ENCODE measurements around the gene PHLPP2.

PHLPP2 gene

DNA sequence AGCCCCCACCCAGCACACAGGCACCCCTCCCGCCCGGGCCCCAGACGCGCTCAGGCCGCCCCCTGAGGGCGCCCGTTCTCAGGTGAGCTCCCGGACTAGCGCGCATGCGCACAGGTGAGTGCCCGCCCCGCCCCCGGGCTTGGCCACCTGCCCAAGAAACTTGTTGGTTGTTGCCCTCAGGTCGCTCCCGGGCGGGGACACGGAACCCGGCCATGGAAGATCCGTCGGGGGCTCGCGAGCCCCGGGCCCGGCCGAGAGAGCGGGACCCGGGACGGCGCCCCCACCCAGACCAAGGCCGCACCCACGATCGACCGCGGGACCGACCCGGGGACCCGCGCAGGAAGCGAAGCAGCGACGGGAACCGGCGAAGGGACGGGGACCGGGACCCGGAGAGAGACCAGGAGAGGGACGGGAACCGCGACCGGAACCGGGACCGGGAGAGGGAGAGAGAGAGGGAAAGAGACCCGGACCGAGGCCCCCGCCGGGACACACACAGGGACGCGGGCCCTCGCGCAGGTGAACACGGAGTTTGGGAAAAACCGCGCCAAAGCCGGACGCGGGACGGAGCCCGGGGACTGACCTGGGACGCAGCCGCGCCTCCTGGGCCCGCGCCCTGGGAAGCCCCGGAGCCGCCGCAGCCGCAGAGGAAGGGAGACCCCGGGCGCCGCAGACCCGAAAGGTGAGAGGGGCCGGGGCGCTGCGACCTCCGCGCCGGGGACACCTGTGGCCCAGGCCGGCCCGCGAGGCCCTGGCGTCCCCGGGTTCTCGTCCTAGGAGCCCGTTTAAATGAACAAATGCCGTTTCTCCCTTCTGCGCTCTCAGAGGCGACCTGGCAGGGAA lies 98.3 kb downstream of the PHLPP2 start, which contains the start of gene MARVELD3:
TSS of gene MARVELD3 (plus strand) at position 167 of the 840 bp plus-strand sequence. CDS start at position 213, 46 bp downstream.
- Histone ChIP-seq H3K4me3 (ENCODE audit: low read depth, low read length) (peak within 1 kb of the TSS; percentile 89), H3K4me2 (ENCODE audit: low read length) (peak within 1 kb of the TSS; percentile 76), H3K79me1 (ENCODE audit: low read length) (peaks cover 9% of the 10 kb centered on the region), H4K12ac (ENCODE audit: low read depth, low read length) (peak within 1 kb of the TSS; percentile 27), H3K23ac (ENCODE audit: low read length) (no peak within 1 kb of the TSS), H3K36me3 (ENCODE audit: control insufficient read depth in 1 of 2, insufficient read depth in 2 of 2, low read length in 2 of 2) (peaks cover 0 to 1% of the 10 kb centered on the region in 2 experiments), H3K27ac (ENCODE audit: low read depth, low read length) (peak within 1 kb of the TSS; percentile 48), H2BK12ac (ENCODE audit: low read length) (no peak within 1 kb of the TSS), H3K4me1 (ENCODE audit: control insufficient read depth in 1 of 2, insufficient read depth in 2 of 2, low read length in 2 of 2) (peaks cover 11 to 12% of the 10 kb centered on the region in 2 experiments), H4K8ac (ENCODE audit: low read depth, low read length) (peak within 1 kb of the TSS; percentile 73), H3K18ac (ENCODE audit: low read length) (peak within 1 kb of the TSS; percentile 14), H2AFZ (ENCODE audit: insufficient read depth, low read length, poor library complexity) (peak within 1 kb of the TSS; percentile 81), H2BK120ac (ENCODE audit: insufficient read depth, low read length, poor library complexity) (peak within 1 kb of the TSS; percentile 61), H2BK5ac (ENCODE audit: low read depth, low read length, poor library complexity) (peak within 1 kb of the TSS; percentile 38), H3K14ac (ENCODE audit: low read length) (peak within 1 kb of the TSS; percentile 18), H3K4ac (ENCODE audit: low read depth, low read length) (peak within 1 kb of the TSS; percentile 52), H2AK5ac (ENCODE audit: low read length) (no peak within 1 kb of the TSS), H3K79me2 (ENCODE audit: control insufficient read depth, insufficient read depth, low read length, poor library complexity) (peaks cover 5% of the 10 kb centered on the region), H3K27me3 (ENCODE audit: insufficient read depth, low read length) (no peaks in the 10 kb centered on the region), H3K9me3 (ENCODE audit: insufficient read depth, low read depth, low read length) (no peaks in the 10 kb centered on the region), H4K91ac (ENCODE audit: low read depth, low read length) (peak within 1 kb of the TSS; percentile 50), H3K9ac (ENCODE audit: low read length) (peak within 1 kb of the TSS; percentile 79)
- WGBS (ENCODE audit: extremely low coverage, insufficient coverage, insufficient read length): no CpG with 5 or more reads among the region's 98 CpGs
- peak; percentile 76 to 86 for DNase-seq

GRCh38 chr16:71625113-71625850 lies 99.2 kb downstream of the PHLPP2 start:
- 97% methylated on average over 4 of the region's 7 CpGs for whole genome bisulfite sequencing (ENCODE audit: extremely low coverage, insufficient coverage, insufficient read length)
- H3K9ac ChIP-seq (ENCODE audit: low read length): peak overlapping the region; percentile 48

GRCh38 chr16:71623597-71623996 lies 100.9 kb downstream of the PHLPP2 start:
- H4K8ac ChIP-seq (ENCODE audit: low read depth, low read length): no peak overlapping the region
- DNase-seq: no peak
- no peak overlapping the region for H2BK12ac ChIP-seq (ENCODE audit: low read length)
- H3K4me1 ChIP-seq (ENCODE audit: control insufficient read depth in 1 of 2, insufficient read depth in 2 of 2, low read length in 2 of 2): peaks cover under 1 to 1% of the 10 kb centered on the region in 2 experiments
- no peak overlapping the region for H3K14ac ChIP-seq (ENCODE audit: low read length)
- no peak overlapping the region for H3K23ac ChIP-seq (ENCODE audit: low read length)
- no peak overlapping the region for H2AFZ ChIP-seq (ENCODE audit: insufficient read depth, low read length, poor library complexity)
- no peak overlapping the region for H3K9ac ChIP-seq (ENCODE audit: low read length)
- H2AK5ac ChIP-seq (ENCODE audit: low read length): no peak overlapping the region
- no peak overlapping the region for H4K91ac ChIP-seq (ENCODE audit: low read depth, low read length)
- no peaks in the 10 kb centered on the region for H3K36me3 ChIP-seq (ENCODE audit: control insufficient read depth in 1 of 2, insufficient read depth in 2 of 2, low read length in 2 of 2)
- peaks cover 5% of the 10 kb centered on the region for H3K79me2 ChIP-seq (ENCODE audit: control insufficient read depth, insufficient read depth, low read length, poor library complexity)
- H4K12ac ChIP-seq (ENCODE audit: low read depth, low read length): no peak overlapping the region
- no peak overlapping the region for H3K4me2 ChIP-seq (ENCODE audit: low read length)
- H3K18ac ChIP-seq (ENCODE audit: low read length): no peak overlapping the region
- H3K4ac ChIP-seq (ENCODE audit: low read depth, low read length): no peak overlapping the region
- no peak overlapping the region for H3K4me3 ChIP-seq (ENCODE audit: low read depth, low read length)
- no CpG with 5 or more reads among the region's 3 CpGs for WGBS (ENCODE audit: extremely low coverage, insufficient coverage, insufficient read length)
- no peaks in the 10 kb centered on the region for H3K27me3 ChIP-seq (ENCODE audit: insufficient read depth, low read length)
- H3K79me1 ChIP-seq (ENCODE audit: low read length): peaks cover 7% of the 10 kb centered on the region
- no peak overlapping the region for H3K27ac ChIP-seq (ENCODE audit: low read depth, low read length)
- H2BK120ac ChIP-seq (ENCODE audit: insufficient read depth, low read length, poor library complexity): no peak overlapping the region
- no peak overlapping the region for H2BK5ac ChIP-seq (ENCODE audit: low read depth, low read length, poor library complexity)
- H3K9me3 ChIP-seq (ENCODE audit: insufficient read depth, low read depth, low read length): no peaks in the 10 kb centered on the region

More at GRCh38 chr16:71625113-71625850, 99.2 kb downstream of the PHLPP2 start:
- Histone ChIP-seq H3K36me3 (ENCODE audit: control insufficient read depth in 1 of 2, insufficient read depth in 2 of 2, low read length in 2 of 2) (peaks cover 0 to 1% of the 10 kb centered on the region in 2 experiments), H4K12ac (ENCODE audit: low read depth, low read length) (no peak overlapping the region), H2AFZ (ENCODE audit: insufficient read depth, low read length, poor library complexity) (peak overlapping the region; percentile 15), H3K14ac (ENCODE audit: low read length) (no peak overlapping the region), H2BK5ac (ENCODE audit: low read depth, low read length, poor library complexity) (no peak overlapping the region), H3K18ac (ENCODE audit: low read length) (peak overlapping the region; percentile 7), H2BK12ac (ENCODE audit: low read length) (no peak overlapping the region), H3K4ac (ENCODE audit: low read depth, low read length) (no peak overlapping the region), H3K4me1 (ENCODE audit: control insufficient read depth in 1 of 2, insufficient read depth in 2 of 2, low read length in 2 of 2) (peaks cover 11 to 12% of the 10 kb centered on the region in 2 experiments), H3K27me3 (ENCODE audit: insufficient read depth, low read length) (no peaks in the 10 kb centered on the region), H3K23ac (ENCODE audit: low read length) (no peak overlapping the region), H3K79me1 (ENCODE audit: low read length) (peaks cover 9% of the 10 kb centered on the region), H3K4me2 (ENCODE audit: low read length) (peak overlapping the region; percentile 76), H2BK120ac (ENCODE audit: insufficient read depth, low read length, poor library complexity) (peak overlapping the region; percentile 2), H3K79me2 (ENCODE audit: control insufficient read depth, insufficient read depth, low read length, poor library complexity) (peaks cover 5% of the 10 kb centered on the region), H2AK5ac (ENCODE audit: low read length) (no peak overlapping the region), H4K91ac (ENCODE audit: low read depth, low read length) (no peak overlapping the region), H4K8ac (ENCODE audit: low read depth, low read length) (peak overlapping the region; percentile 49), H3K9me3 (ENCODE audit: insufficient read depth, low read depth, low read length) (no peaks in the 10 kb centered on the region), H3K4me3 (ENCODE audit: low read depth, low read length) (peak overlapping the region; percentile 36), H3K27ac (ENCODE audit: low read depth, low read length) (no peak overlapping the region)
- DNase-seq: no peak

DNA sequence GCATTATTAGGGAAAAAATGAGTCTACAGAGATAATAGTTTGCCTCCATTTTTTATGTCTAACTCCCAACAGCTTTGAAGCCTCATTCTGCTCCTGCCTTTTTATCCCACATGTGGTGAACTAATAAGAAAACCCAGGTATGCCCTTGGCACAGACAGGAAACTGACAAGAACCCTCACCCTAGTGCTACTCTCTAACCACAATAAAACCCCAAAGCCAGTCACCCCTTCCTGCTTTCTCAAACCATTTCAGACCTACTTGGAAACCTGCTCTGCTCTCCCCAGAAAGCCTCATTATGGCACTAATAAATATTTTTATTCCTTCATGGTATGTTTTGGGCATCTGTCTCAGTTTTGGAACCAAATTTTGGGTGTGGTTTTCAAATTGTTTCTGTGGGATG lies 102.4 kb downstream of the PHLPP2 start:
- no peaks in the 10 kb centered on the region for H3K27me3 ChIP-seq (ENCODE audit: insufficient read depth, low read length)
- H4K91ac ChIP-seq (ENCODE audit: low read depth, low read length): no peak overlapping the region
- H2BK12ac ChIP-seq (ENCODE audit: low read length): no peak overlapping the region
- H3K4ac ChIP-seq (ENCODE audit: low read depth, low read length): no peak overlapping the region
- peaks cover 5% of the 10 kb centered on the region for H3K79me2 ChIP-seq (ENCODE audit: control insufficient read depth, insufficient read depth, low read length, poor library complexity)
- peaks cover 7% of the 10 kb centered on the region for H3K79me1 ChIP-seq (ENCODE audit: low read length)
- no peak overlapping the region for H3K9ac ChIP-seq (ENCODE audit: low read length)
- no peaks in the 10 kb centered on the region for H3K4me1 ChIP-seq (ENCODE audit: control insufficient read depth in 1 of 2, insufficient read depth in 2 of 2, low read length in 2 of 2)
- H3K4me3 ChIP-seq (ENCODE audit: low read depth, low read length): no peak overlapping the region
- H2AK5ac ChIP-seq (ENCODE audit: low read length): no peak overlapping the region
- no peak overlapping the region for H4K8ac ChIP-seq (ENCODE audit: low read depth, low read length)
- no peak overlapping the region for H3K14ac ChIP-seq (ENCODE audit: low read length)
- no peak overlapping the region for H3K4me2 ChIP-seq (ENCODE audit: low read length)
- H3K27ac ChIP-seq (ENCODE audit: low read depth, low read length): no peak overlapping the region
- no peaks in the 10 kb centered on the region for H3K36me3 ChIP-seq (ENCODE audit: control insufficient read depth in 1 of 2, insufficient read depth in 2 of 2, low read length in 2 of 2)
- no peaks in the 10 kb centered on the region for H3K9me3 ChIP-seq (ENCODE audit: insufficient read depth, low read depth, low read length)
- H3K23ac ChIP-seq (ENCODE audit: low read length): no peak overlapping the region
- H2AFZ ChIP-seq (ENCODE audit: insufficient read depth, low read length, poor library complexity): no peak overlapping the region
- DNase-seq: no peak
- no peak overlapping the region for H2BK120ac ChIP-seq (ENCODE audit: insufficient read depth, low read length, poor library complexity)
- no peak overlapping the region for H4K12ac ChIP-seq (ENCODE audit: low read depth, low read length)
- H3K18ac ChIP-seq (ENCODE audit: low read length): no peak overlapping the region
- no peak overlapping the region for H2BK5ac ChIP-seq (ENCODE audit: low read depth, low read length, poor library complexity)

Data from trophoblast cell (in vitro differentiated cells and primary cell).